ENCODE data around the gene SPATA21. TPM values are rescaled to one million over a fixed set of nuclear protein-coding genes. Genes with fewer than 3 reads are reported as not detected.
A peak's percentile ranks its signal among the peaks of the same experiment; 100 is the strongest.

SPATA21 gene
- total RNA-seq, 1 donor from 2014 or later, result not detected

DNA sequence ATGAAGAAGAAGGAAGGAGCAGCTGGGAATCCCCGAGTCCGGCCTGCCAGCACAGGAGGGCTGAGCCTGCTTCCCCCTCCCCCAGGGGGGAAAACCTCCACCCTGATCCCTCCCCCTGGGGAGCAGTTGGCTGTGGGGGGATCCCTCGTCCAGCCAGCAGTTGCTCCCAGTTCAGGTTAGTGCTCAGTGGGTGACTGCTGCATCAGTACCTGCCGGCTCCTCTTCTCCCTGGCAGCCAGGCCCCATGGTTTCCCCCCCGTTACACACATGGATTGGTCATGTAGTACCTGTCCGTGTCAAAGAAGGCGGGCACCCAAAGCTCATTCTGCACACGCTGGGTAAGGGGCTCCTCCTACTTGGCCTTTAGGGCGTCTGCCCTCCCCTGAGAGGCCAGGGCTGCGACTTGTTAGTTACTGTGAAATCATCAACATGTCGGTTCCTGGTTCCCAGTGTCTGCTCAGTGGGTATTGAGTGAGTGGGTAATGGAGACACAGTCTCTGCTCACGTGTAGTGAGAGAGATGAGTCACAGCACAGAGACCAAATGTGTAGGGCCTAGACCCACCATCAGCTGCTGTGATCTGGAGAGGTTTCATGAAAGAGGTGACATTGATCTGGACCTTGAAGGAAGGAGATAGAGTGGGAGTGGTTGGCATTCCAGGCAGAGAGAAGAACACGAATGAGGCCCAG is 14.8 kb upstream of the SPATA21 start:
- DNase-seq (ENCODE audit: low spot score, unreplicated experiment), result no peak
- H3K4me1 Mint-ChIP-seq (ENCODE audit: low read depth), result no peaks in the 10 kb centered on the region
- TF ChIP-seq, protein P1, sequence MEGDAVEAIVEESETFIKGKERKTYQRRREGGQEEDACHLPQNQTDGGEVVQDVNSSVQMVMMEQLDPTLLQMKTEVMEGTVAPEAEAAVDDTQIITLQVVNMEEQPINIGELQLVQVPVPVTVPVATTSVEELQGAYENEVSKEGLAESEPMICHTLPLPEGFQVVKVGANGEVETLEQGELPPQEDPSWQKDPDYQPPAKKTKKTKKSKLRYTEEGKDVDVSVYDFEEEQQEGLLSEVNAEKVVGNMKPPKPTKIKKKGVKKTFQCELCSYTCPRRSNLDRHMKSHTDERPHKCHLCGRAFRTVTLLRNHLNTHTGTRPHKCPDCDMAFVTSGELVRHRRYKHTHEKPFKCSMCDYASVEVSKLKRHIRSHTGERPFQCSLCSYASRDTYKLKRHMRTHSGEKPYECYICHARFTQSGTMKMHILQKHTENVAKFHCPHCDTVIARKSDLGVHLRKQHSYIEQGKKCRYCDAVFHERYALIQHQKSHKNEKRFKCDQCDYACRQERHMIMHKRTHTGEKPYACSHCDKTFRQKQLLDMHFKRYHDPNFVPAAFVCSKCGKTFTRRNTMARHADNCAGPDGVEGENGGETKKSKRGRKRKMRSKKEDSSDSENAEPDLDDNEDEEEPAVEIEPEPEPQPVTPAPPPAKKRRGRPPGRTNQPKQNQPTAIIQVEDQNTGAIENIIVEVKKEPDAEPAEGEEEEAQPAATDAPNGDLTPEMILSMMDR (IDR thresholded peaks at IDR 0.05; ENCODE audit: unreplicated experiment), result no peak
- peak overlapping the region; percentile 5 for H3K27ac Mint-ChIP-seq
- H3K9me3 Mint-ChIP-seq (ENCODE audit: low read depth), result no peaks in the 10 kb centered on the region
- H3K36me3 Mint-ChIP-seq (ENCODE audit: insufficient read depth), result peaks cover 20% of the 10 kb centered on the region
- no peaks in the 10 kb centered on the region for H3K27me3 Mint-ChIP-seq
- H3K4me3 Mint-ChIP-seq (ENCODE audit: low read depth), result no peak overlapping the region

DNA sequence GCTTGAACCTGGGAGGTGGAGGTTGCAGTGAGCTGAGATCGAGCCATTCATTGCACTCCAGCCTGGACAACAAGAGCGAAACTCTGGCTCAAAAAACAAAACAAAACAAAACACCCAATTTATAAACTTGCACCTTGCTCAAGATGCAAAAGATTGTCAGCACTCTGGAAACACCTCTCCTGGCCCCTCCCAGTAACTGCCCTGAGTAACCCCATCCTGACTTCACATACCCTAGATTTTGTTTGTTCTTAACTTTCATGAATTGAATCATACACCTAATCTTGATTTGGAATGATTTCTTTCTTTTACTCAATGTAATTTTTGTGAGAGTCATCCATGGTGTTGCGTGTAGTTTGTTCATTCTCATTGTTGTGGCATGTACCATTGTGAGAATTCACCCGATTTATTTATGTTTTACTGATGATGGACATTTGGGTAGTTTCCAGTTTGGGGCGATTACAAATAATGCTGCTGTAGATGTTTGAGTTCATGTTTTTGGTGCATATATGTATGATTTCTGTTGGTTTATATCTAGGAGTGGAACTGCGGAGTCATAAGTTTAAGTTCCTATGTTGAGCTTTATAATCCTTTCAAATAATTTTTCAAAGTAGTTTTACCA is 13.7 kb upstream of the SPATA21 start:
- no peak for DNase-seq (ENCODE audit: low spot score, unreplicated experiment)
- Mint-ChIP-seq H3K27me3 (no peaks in the 10 kb centered on the region), H3K9me3 (ENCODE audit: low read depth) (no peaks in the 10 kb centered on the region), H3K4me3 (ENCODE audit: low read depth) (no peak overlapping the region), H3K36me3 (ENCODE audit: insufficient read depth) (peaks cover 18% of the 10 kb centered on the region), H3K27ac (no peak overlapping the region), H3K4me1 (ENCODE audit: low read depth) (no peaks in the 10 kb centered on the region)
- TF ChIP-seq, protein P1 (IDR thresholded peaks at IDR 0.05; ENCODE audit: unreplicated experiment), result no peak

DNA sequence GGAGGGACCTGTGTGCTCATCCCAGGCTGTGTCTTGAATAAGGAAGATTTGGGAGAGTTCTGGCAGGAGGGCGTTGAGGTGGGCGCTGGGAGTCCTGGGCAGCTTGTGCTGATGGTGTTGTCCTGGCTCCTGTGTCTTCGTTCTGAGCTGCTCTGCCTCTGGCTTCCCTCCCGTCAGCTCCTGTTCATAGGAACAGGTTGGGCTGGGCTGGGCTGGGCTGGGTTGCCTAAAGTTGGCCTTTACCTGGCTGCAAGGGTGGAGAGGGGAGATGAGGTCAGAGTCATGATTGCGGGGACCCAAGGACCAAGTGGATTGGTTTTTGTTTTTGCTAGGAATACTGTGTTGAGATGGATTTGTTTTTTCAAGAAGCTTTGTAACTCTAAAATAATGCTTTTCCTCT is 12.4 kb upstream of the SPATA21 start:
- Mint-ChIP-seq H3K9me3 (ENCODE audit: low read depth) (no peaks in the 10 kb centered on the region), H3K27me3 (no peaks in the 10 kb centered on the region), H3K27ac (no peak overlapping the region), H3K4me1 (ENCODE audit: low read depth) (no peaks in the 10 kb centered on the region), H3K36me3 (ENCODE audit: insufficient read depth) (peaks cover 18% of the 10 kb centered on the region), H3K4me3 (ENCODE audit: low read depth) (no peak overlapping the region)
- TF ChIP-seq, protein P1 (IDR thresholded peaks at IDR 0.05; ENCODE audit: unreplicated experiment), result no peak
- no peak for DNase-seq (ENCODE audit: low spot score, unreplicated experiment)

DNA sequence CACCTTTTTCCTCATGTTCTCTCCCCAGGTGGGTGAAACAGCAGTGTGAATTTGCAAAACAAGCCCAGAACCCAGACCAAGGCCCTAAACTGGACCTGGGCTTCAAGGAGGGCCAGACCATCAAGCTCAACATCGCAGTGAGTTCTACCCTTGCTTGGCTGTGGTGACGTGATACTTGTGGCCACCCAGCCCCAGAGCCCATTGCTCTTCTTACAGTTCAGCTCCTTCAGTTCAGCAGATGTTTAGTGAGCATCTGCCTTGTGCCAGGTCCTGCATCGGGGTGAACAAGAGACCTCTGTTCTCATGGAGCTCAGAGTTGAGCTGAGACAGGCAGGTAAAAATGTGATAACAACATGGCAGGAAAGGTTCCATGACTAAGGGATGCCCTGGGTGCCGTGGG is 11.8 kb upstream of the SPATA21 start:
- Mint-ChIP-seq H3K4me3 (ENCODE audit: low read depth) (no peak overlapping the region), H3K36me3 (ENCODE audit: insufficient read depth) (peaks cover 22% of the 10 kb centered on the region), H3K27me3 (no peaks in the 10 kb centered on the region), H3K4me1 (ENCODE audit: low read depth) (no peaks in the 10 kb centered on the region), H3K27ac (no peak overlapping the region), H3K9me3 (ENCODE audit: low read depth) (no peaks in the 10 kb centered on the region)
- DNase-seq (ENCODE audit: low spot score, unreplicated experiment), result no peak
- TF ChIP-seq, protein P1 (IDR thresholded peaks at IDR 0.05; ENCODE audit: unreplicated experiment), result no peak

DNA sequence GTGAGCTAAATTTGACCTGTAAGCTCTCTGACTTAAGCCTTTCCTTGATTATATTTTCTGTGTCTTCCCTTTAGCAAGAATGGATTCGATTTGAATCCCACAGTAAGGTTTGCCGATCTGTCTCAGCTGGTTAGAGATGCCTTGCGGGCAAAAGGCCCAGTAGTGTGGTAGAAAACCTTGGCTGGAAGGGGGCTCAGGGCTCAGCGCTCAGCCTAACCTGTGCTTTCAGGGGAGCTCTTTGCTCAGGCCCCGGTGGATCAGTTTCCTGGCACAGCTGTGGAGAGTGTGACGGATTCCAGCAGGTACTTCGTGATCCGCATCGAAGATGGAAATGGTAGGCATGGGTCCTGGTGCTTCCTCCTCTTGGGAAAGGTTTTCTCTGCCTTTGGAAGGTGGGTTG is 10.4 kb upstream of the SPATA21 start:
- TF ChIP-seq, protein P1 (IDR thresholded peaks at IDR 0.05; ENCODE audit: unreplicated experiment), result no peak
- Mint-ChIP-seq H3K36me3 (ENCODE audit: insufficient read depth) (peaks cover 19% of the 10 kb centered on the region), H3K27ac (no peak overlapping the region)

More for the DNA sequence above, 10.4 kb upstream of the SPATA21 start:
- Mint-ChIP-seq H3K4me1 (ENCODE audit: low read depth) (peaks cover 1% of the 10 kb centered on the region), H3K9me3 (ENCODE audit: low read depth) (no peaks in the 10 kb centered on the region), H3K4me3 (ENCODE audit: low read depth) (no peak overlapping the region), H3K27me3 (no peaks in the 10 kb centered on the region)
- no peak for DNase-seq (ENCODE audit: low spot score, unreplicated experiment)
